Measurements from ENCODE around the gene SNX21.
"Not testable (repeated sequence)": the region's sequence is repeated elsewhere in the genome, so short reads cannot be mapped to it uniquely, and the experiment has no call there.

The SNX21 gene

DNA sequence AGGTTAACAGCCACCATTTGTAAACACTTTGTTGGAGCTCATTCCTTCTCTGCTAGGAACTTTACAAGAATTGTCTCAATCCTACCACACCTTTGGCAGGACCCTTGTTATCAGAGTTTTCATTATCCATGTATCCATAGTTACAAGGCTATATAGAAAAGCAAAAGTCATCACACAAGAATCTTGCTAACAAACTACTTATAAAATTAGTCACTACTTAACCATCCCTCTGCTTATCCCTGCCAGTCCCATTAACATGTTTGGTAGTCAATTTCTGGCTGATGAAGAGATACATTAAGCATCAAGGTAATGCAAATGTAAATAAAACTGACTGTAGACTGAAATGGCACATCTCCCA lies 34.2 kb downstream of the SNX21 start:
- H3K27ac ChIP-seq (ENCODE audit: low read depth, low read length), result no peak overlapping the region
- no peak for TF ChIP-seq EZH2phosphoT487 (conservative IDR thresholded peaks at IDR 0.05; ENCODE audit: low read length)
- no peak for TF ChIP-seq CTCF (IDR thresholded peaks at IDR 0.05; ENCODE audit: insufficient read depth, low read length, poor library complexity, severe bottlenecking)
- H3K4me2 ChIP-seq (ENCODE audit: low read depth, low read length, poor library complexity, severe bottlenecking), result no peak overlapping the region
- no peaks in the 10 kb centered on the region for H3K9me3 ChIP-seq (ENCODE audit: insufficient read depth, low read length)
- H3K79me2 ChIP-seq (ENCODE audit: insufficient read depth, low read length), result no peaks in the 10 kb centered on the region
- no peak overlapping the region for H2AFZ ChIP-seq (ENCODE audit: low read depth, low read length, severe bottlenecking)
- no peaks in the 10 kb centered on the region for H3K27me3 ChIP-seq (ENCODE audit: low read length)
- no peaks in the 10 kb centered on the region for H3K36me3 ChIP-seq (ENCODE audit: low read length)
- no peaks in the 10 kb centered on the region for H4K20me1 ChIP-seq (ENCODE audit: low read depth, low read length)
- no peak overlapping the region for H3K4me3 ChIP-seq (ENCODE audit: insufficient read depth, low read length, poor library complexity, severe bottlenecking)
- H3K9ac ChIP-seq (ENCODE audit: low read length), result no peak overlapping the region
- no peaks in the 10 kb centered on the region for H3K9me2 ChIP-seq (replicated peaks; ENCODE audit: insufficient read depth, low read length)
- H3F3A ChIP-seq (ENCODE audit: insufficient read depth), result no peaks in the 10 kb centered on the region

GRCh38 chr20:45872626-45873025 lies 39.0 kb downstream of the SNX21 start:
- no peaks in the 10 kb centered on the region for H3K9me3 ChIP-seq (ENCODE audit: insufficient read depth, low read length)
- H3F3A ChIP-seq (ENCODE audit: insufficient read depth), result no peaks in the 10 kb centered on the region
- H3K27me3 ChIP-seq (ENCODE audit: low read length), result no peaks in the 10 kb centered on the region
- no peaks in the 10 kb centered on the region for H3K9me2 ChIP-seq (replicated peaks; ENCODE audit: insufficient read depth, low read length)
- TF ChIP-seq CTCF (IDR thresholded peaks at IDR 0.05; ENCODE audit: insufficient read depth, low read length, poor library complexity, severe bottlenecking), result no peak
- no peak for TF ChIP-seq EZH2phosphoT487 (conservative IDR thresholded peaks at IDR 0.05; ENCODE audit: low read length)
- no peaks in the 10 kb centered on the region for H3K79me2 ChIP-seq (ENCODE audit: insufficient read depth, low read length)
- no peaks in the 10 kb centered on the region for H3K36me3 ChIP-seq (ENCODE audit: low read length)
- no peak overlapping the region for H3K27ac ChIP-seq (ENCODE audit: low read depth, low read length)
- H3K9ac ChIP-seq (ENCODE audit: low read length), result no peak overlapping the region
- H3K4me2 ChIP-seq (ENCODE audit: low read depth, low read length, poor library complexity, severe bottlenecking), result no peak overlapping the region
- H3K4me3 ChIP-seq (ENCODE audit: insufficient read depth, low read length, poor library complexity, severe bottlenecking), result no peak overlapping the region
- no peak overlapping the region for H2AFZ ChIP-seq (ENCODE audit: low read depth, low read length, severe bottlenecking)
- H4K20me1 ChIP-seq (ENCODE audit: low read depth, low read length), result no peaks in the 10 kb centered on the region

- Histone ChIP-seq H2AFZ (ENCODE audit: low read depth, low read length, severe bottlenecking) (no peak overlapping the region), H3K4me3 (ENCODE audit: insufficient read depth, low read length, poor library complexity, severe bottlenecking) (no peak overlapping the region), H3K36me3 (ENCODE audit: low read length) (no peaks in the 10 kb centered on the region), H4K20me1 (ENCODE audit: low read depth, low read length) (no peaks in the 10 kb centered on the region), H3K27ac (ENCODE audit: low read depth, low read length) (no peak overlapping the region), H3K4me2 (ENCODE audit: low read depth, low read length, poor library complexity, severe bottlenecking) (no peak overlapping the region), H3K9ac (ENCODE audit: low read length) (no peak overlapping the region), H3K79me2 (ENCODE audit: insufficient read depth, low read length) (no peaks in the 10 kb centered on the region), H3F3A (ENCODE audit: insufficient read depth) (no peaks in the 10 kb centered on the region), H3K27me3 (ENCODE audit: low read length) (no peaks in the 10 kb centered on the region), H3K9me2 (replicated peaks; ENCODE audit: insufficient read depth, low read length) (no peaks in the 10 kb centered on the region), H3K9me3 (ENCODE audit: insufficient read depth, low read length) (no peaks in the 10 kb centered on the region)
- TF ChIP-seq EZH2phosphoT487 (conservative IDR thresholded peaks at IDR 0.05; ENCODE audit: low read length) (no peak), CTCF (IDR thresholded peaks at IDR 0.05; ENCODE audit: insufficient read depth, low read length, poor library complexity, severe bottlenecking) (no peak)
These were observed 40.0 kb downstream of the SNX21 start for GRCh38 chr20:45873409-45874103.

- H3K9ac ChIP-seq (ENCODE audit: low read length); H3K4me3 ChIP-seq (ENCODE audit: insufficient read depth, low read length, poor library complexity, severe bottlenecking); H3K79me2 ChIP-seq (ENCODE audit: insufficient read depth, low read length); H4K20me1 ChIP-seq (ENCODE audit: low read depth, low read length); H3K4me2 ChIP-seq (ENCODE audit: low read depth, low read length, poor library complexity, severe bottlenecking); H3K9me2 ChIP-seq (replicated peaks; ENCODE audit: insufficient read depth, low read length); H2AFZ ChIP-seq (ENCODE audit: low read depth, low read length, severe bottlenecking); H3K27me3 ChIP-seq (ENCODE audit: low read length); H3K27ac ChIP-seq (ENCODE audit: low read depth, low read length); H3F3A ChIP-seq (ENCODE audit: insufficient read depth); H3K36me3 ChIP-seq (ENCODE audit: low read length); H3K9me3 ChIP-seq (ENCODE audit: insufficient read depth, low read length): not testable (repeated sequence)
These were observed 40.5 kb downstream of the SNX21 start for GRCh38 chr20:45874104-45874481.

All from SU-DHL-6 (cell line).